Kidney (tissue), 14 donors: ENCODE data around the gene UBE2G2. TPM values are rescaled to one million over a fixed set of nuclear protein-coding genes. Genes with fewer than 3 reads are reported as not detected.

ENCODE experiments used
- DNase-seq, 5 donors: peaks; one replicate each; pipeline ENCODE4 v3.0.0-alpha.2; 2013 to 2020
- FAIRE-seq: peaks from 2 replicates; lab custom pipeline; 2012; peaks lifted over from hg19 to GRCh38; lab: Jason Lieb, UNC
- H3K27ac ChIP-seq, 2 donors: one replicate each; pipeline ENCODE4 v1.7.0; 2013; ENCODE audit warnings: low read depth in 2 of 2, low read length in 2 of 2, inconsistent platforms in 1 of 2
- H3K27me3 ChIP-seq: one replicate; pipeline ENCODE4 v1.7.1; 2013; ENCODE audit warnings: low read length, inconsistent platforms; ENCODE audit not compliant: control insufficient read depth, insufficient read depth
- H3K36me3 ChIP-seq, 3 donors: one replicate each; pipeline versions ENCODE4 v1.7.0 to v1.7.1; 2013; ENCODE audit warnings: low read length in 3 of 3, control low read depth in 1 of 3, inconsistent platforms in 1 of 3; ENCODE audit not compliant: insufficient read depth in 3 of 3, control insufficient read depth in 2 of 3
- H3K4me1 ChIP-seq, 3 donors: one replicate each; pipeline versions ENCODE4 v1.7.0 to v1.7.1; 2013; ENCODE audit warnings: low read length in 3 of 3, inconsistent platforms in 1 of 3, low read depth in 1 of 3; ENCODE audit not compliant: control insufficient read depth in 2 of 3, insufficient read depth in 2 of 3
- H3K4me3 ChIP-seq, 3 donors: one replicate each; pipeline versions ENCODE4 v1.7.0 to v1.8.1; 2013; ENCODE audit warnings: low read length in 3 of 3, control low read depth in 1 of 3, inconsistent platforms in 1 of 3
- H3K9ac ChIP-seq, 3 donors: one replicate each; pipeline versions ENCODE4 v1.7.0 to v1.7.1; 2013; ENCODE audit warnings: low read length in 3 of 3, control low read depth in 1 of 3, inconsistent platforms in 1 of 3
- H3K9me3 ChIP-seq, 3 donors: one replicate each; pipeline versions ENCODE4 v1.7.0 to v1.7.1; 2013; ENCODE audit warnings: low read length in 3 of 3, control low read depth in 1 of 3, inconsistent platforms in 1 of 3; ENCODE audit not compliant: control insufficient read depth in 2 of 3, insufficient read depth in 1 of 3
- CTCF ChIP-seq: IDR thresholded peaks from 3 replicates; pipeline ENCODE4 v1.5.1; 2012; ENCODE audit warnings: mild to moderate bottlenecking, moderate library complexity, borderline replicate concordance; ENCODE audit not compliant: insufficient read depth; ENCODE audit errors: extremely low read depth
- intact Hi-C: fragments of 100-400 bp; cut with DNase I; formaldehyde crosslinking; loops from one replicate; pipeline ENCODE4 v1.11.1; 2022
- polyA plus RNA-seq: library from polyadenylated mRNA; stranded (reverse); fragments of 350-450 nt; fragmentation: Illumina TruSeq; extraction: RNeasy Lipid Tissue Mini Kit (QIAGEN cat#74804); gene quantifications from one replicate; pipeline ENCODE4 v1.2.3, GENCODE V29; 2014; ENCODE audit warnings: low read depth, low replicate concordance; ENCODE audit not compliant: insufficient read depth
- total RNA-seq: library from RNA; stranded (reverse); fragmentation: NEBNext Ultra II Directional; extraction: Animal tissue kit (Norgen Biotek cat#: 25700); gene quantifications from one replicate; pipeline ENCODE4 v1.2.1, GENCODE V29; 2021
- donor health status: control.
- donor health status: control.
- donor health status: control.
- donor health status: control.
- donor health status: control.
- donor health status: DM: yes; HTN: yes; CAD: no.
- donor health status: Normal renal cell carcinoma (clear cell type).

Gene UBE2G2
- total and polyA plus RNA-seq, 2 donors from 2014 or later: 39.4 to 86.0 TPM

GRCh38 chr21:44734841-44735240 lies 66.8 kb downstream of the UBE2G2 start:
- DNase-seq: peak in 1 of 5 donors; percentile 15
- H3K4me3 ChIP-seq: no peak overlapping the region
- no peak for FAIRE-seq
- H3K27me3 ChIP-seq: no peaks in the 10 kb centered on the region
- H3K9me3 ChIP-seq: peaks cover 0 to 33% (median 7%) of the 10 kb centered on the region in 3 donors
- H3K9ac ChIP-seq: no peak overlapping the region
- H3K4me1 ChIP-seq: no peaks in the 10 kb centered on the region
- intact Hi-C loops: no loop called here
- no peak overlapping the region for H3K27ac ChIP-seq
- H3K36me3 ChIP-seq: no peaks in the 10 kb centered on the region
- no peak for TF ChIP-seq CTCF

GRCh38 chr21:44734026-44734745 lies 67.4 kb downstream of the UBE2G2 start:
- Histone ChIP-seq H3K27me3 (no peaks in the 10 kb centered on the region), H3K27ac (no peak overlapping the region), H3K4me1 (no peaks in the 10 kb centered on the region), H3K36me3 (no peaks in the 10 kb centered on the region), H3K9ac (no peak overlapping the region), H3K4me3 (no peak overlapping the region), H3K9me3 (peaks cover 0 to 27% (median 7%) of the 10 kb centered on the region in 3 donors)
- TF ChIP-seq CTCF: no peak
- intact Hi-C loops: no loop called here
- DNase-seq (peak in 1 of 5 donors; percentile 16), FAIRE-seq (no peak)

GRCh38 chr21:44732956-44733355 lies 68.7 kb downstream of the UBE2G2 start:
- Histone ChIP-seq H3K9ac (no peak overlapping the region), H3K36me3 (no peaks in the 10 kb centered on the region), H3K27ac (no peak overlapping the region), H3K9me3 (peaks cover 0 to 15% (median 2%) of the 10 kb centered on the region in 3 donors), H3K27me3 (no peaks in the 10 kb centered on the region), H3K4me3 (no peak overlapping the region), H3K4me1 (no peaks in the 10 kb centered on the region)
- TF ChIP-seq CTCF: no peak
- DNase-seq (peak in 1 of 5 donors; percentile 32), FAIRE-seq (no peak)
- intact Hi-C loops: no loop called here
